IMR-90 (cell line): ENCODE data around the gene GNG11. TPM values are rescaled to one million over a fixed set of nuclear protein-coding genes. Genes with fewer than 3 reads are reported as not detected.

ENCODE experiments used
- ATAC-seq: fragments of 200-7000 bp; cut with Tn5 transposase; 2 replicates; pipeline ENCODE4 v1.9.1; 2020; ENCODE audit warnings: low read depth, mild to moderate bottlenecking, moderate library complexity
- BruUV-seq: library from RNA; stranded (reverse); fragments of 400-500 nt; replicated peaks from 2 replicates; lab custom pipeline; 2021; lab: Mats Ljungman, UMichigan
- CTCF ChIA-PET: fragments of 300-600 bp; formaldehyde crosslinking; extraction: SDS; loops from one replicate; lab custom pipeline; 2021; ENCODE audit warnings: antibody characterized with exemption; lab: Yijun Ruan, JAX
- POLR2A ChIA-PET: fragments of 300-600 bp; sonication (Branson Sonifier 250); formaldehyde crosslinking; loops from one replicate; lab custom pipeline; 2022; ENCODE audit warnings: antibody characterized with exemption; ENCODE audit not compliant: unreplicated experiment; lab: Charles Lee
- DNase-seq: peaks from one replicate; pipeline ENCODE4 v3.0.0; 2013
- H2AFZ ChIP-seq: replicated peaks from 2 replicates; pipeline ENCODE3; 2013; ENCODE audit warnings: low read length, mild to moderate bottlenecking; ENCODE audit not compliant: poor library complexity
- H2AK5ac ChIP-seq: 2 replicates; pipeline ENCODE4 v1.6.1; 2013; ENCODE audit warnings: low read depth, low read length, inconsistent platforms
- H2AK9ac ChIP-seq: replicated peaks from 2 replicates; pipeline ENCODE3; 2013; ENCODE audit warnings: mild to moderate bottlenecking, low read depth, low read length, moderate library complexity; ENCODE audit not compliant: poor library complexity
- H2BK120ac ChIP-seq: 2 replicates; pipeline ENCODE4 v1.6.1; 2013; ENCODE audit warnings: low read depth, low read length, inconsistent platforms
- H2BK15ac ChIP-seq: 3 replicates; pipeline ENCODE4 v1.6.1; 2013; ENCODE audit warnings: low read depth, low read length, inconsistent platforms
- H2BK20ac ChIP-seq: 2 replicates; pipeline ENCODE4 v1.6.1; 2013; ENCODE audit warnings: low read depth, mild to moderate bottlenecking, inconsistent platforms, low read length, moderate library complexity
- H2BK5ac ChIP-seq: 2 replicates; pipeline ENCODE4 v1.6.1; 2013; ENCODE audit warnings: mild to moderate bottlenecking, low read depth, low read length, inconsistent platforms; ENCODE audit not compliant: poor library complexity, severe bottlenecking
- H3K14ac ChIP-seq: replicated peaks from 2 replicates; pipeline ENCODE4 v1.6.1; 2013; ENCODE audit warnings: low read depth, low read length, inconsistent platforms
- H3K18ac ChIP-seq: 2 replicates; pipeline ENCODE4 v1.6.1; 2013; ENCODE audit warnings: low read depth, low read length, control low read depth
- H3K23ac ChIP-seq: 2 replicates; pipeline ENCODE4 v1.6.1; 2013; ENCODE audit warnings: low read depth, low read length, inconsistent platforms
- H3K27ac ChIP-seq: 2 replicates; pipeline ENCODE4 v1.5.1; 2013; ENCODE audit warnings: mild to moderate bottlenecking, control low read depth, low read length; ENCODE audit not compliant: insufficient read depth
- H3K27me3 ChIP-seq: 2 replicates; pipeline ENCODE4 v1.6.1; 2013; ENCODE audit warnings: low read length; ENCODE audit not compliant: control insufficient read depth, insufficient read depth
- H3K36me3 ChIP-seq: 2 replicates; pipeline ENCODE4 v1.6.1; 2013; ENCODE audit warnings: low read length, mixed read lengths; ENCODE audit not compliant: control insufficient read depth, insufficient read depth
- H3K4ac ChIP-seq: 2 replicates; pipeline ENCODE4 v1.6.1; 2013; ENCODE audit warnings: low read depth, low read length, inconsistent platforms
- H3K4me1 ChIP-seq: 2 replicates; pipeline ENCODE4 v1.6.1; 2013; ENCODE audit warnings: low read length, mixed read lengths; ENCODE audit not compliant: control insufficient read depth, insufficient read depth
- H3K4me2 ChIP-seq: 2 replicates; pipeline ENCODE4 v1.6.1; 2013; ENCODE audit warnings: low read depth, mild to moderate bottlenecking, control low read depth, low read length, moderate library complexity
- H3K4me3 ChIP-seq: 2 replicates; pipeline ENCODE4 v1.5.1; 2013; ENCODE audit warnings: low read depth, mild to moderate bottlenecking, control low read depth, low read length, moderate library complexity; ENCODE audit not compliant: insufficient read depth
- H3K56ac ChIP-seq: 2 replicates; pipeline ENCODE4 v1.6.1; 2013; ENCODE audit warnings: low read length, inconsistent platforms; ENCODE audit not compliant: insufficient read depth; ENCODE audit errors: extremely low read depth
- H3K79me1 ChIP-seq, 2 experiments: 2 replicates each; pipeline ENCODE4 v1.6.1; 2013; ENCODE audit warnings: low read length in 2 of 2, inconsistent platforms in 1 of 2, low read depth in 1 of 2
- H3K9ac ChIP-seq: 2 replicates; pipeline ENCODE4 v1.6.1; 2013; ENCODE audit warnings: low read depth, low read length, control low read depth
- H3K9me1 ChIP-seq: 2 replicates; pipeline ENCODE4 v1.6.1; 2013; ENCODE audit warnings: low read length, inconsistent platforms; ENCODE audit not compliant: insufficient read depth
- H3K9me3 ChIP-seq: 2 replicates; pipeline ENCODE4 v1.6.1; 2013; ENCODE audit warnings: low read length; ENCODE audit not compliant: control insufficient read depth, insufficient read depth
- H4K20me1 ChIP-seq: 2 replicates; pipeline ENCODE4 v1.6.1; 2013; ENCODE audit warnings: low read length, inconsistent platforms; ENCODE audit not compliant: insufficient read depth
- H4K5ac ChIP-seq: 2 replicates; pipeline ENCODE4 v1.6.1; 2013; ENCODE audit warnings: mild to moderate bottlenecking, low read depth, low read length, control low read depth
- H4K8ac ChIP-seq, 2 experiments: 2 replicates each; pipeline ENCODE4 v1.6.1; 2013; ENCODE audit warnings: low read depth in 2 of 2, low read length in 2 of 2, control low read depth in 1 of 2, inconsistent platforms in 1 of 2
- H4K91ac ChIP-seq: 2 replicates; pipeline ENCODE4 v1.6.1; 2013; ENCODE audit warnings: low read depth, low read length, inconsistent platforms; ENCODE audit not compliant: insufficient read depth
- BHLHE40 ChIP-seq: fragments of 150-350 bp; IDR thresholded peaks from 2 replicates; pipeline ENCODE4 v1.6.1; 2016; ENCODE audit warnings: mild to moderate bottlenecking, low read depth, low read length
- CHD1 ChIP-seq: IDR thresholded peaks from 2 replicates; pipeline ENCODE4 v1.6.1; 2012; ENCODE audit warnings: low read depth, low read length, improper control_type of control experiment
- NFE2L2 ChIP-seq: fragments of 150-350 bp; IDR thresholded peaks from 2 replicates; pipeline ENCODE4 v1.6.1; 2016; ENCODE audit warnings: low read depth, mild to moderate bottlenecking, low read length
- WGBS, 2 experiments: methylation state at CpG; one replicate each; pipeline versions ENCODE4 v1.1.5 to v1.1.7; 2013; ENCODE audit warnings: missing lambda C conversion rate in 2 of 2; ENCODE audit not compliant: insufficient read length in 1 of 2; ENCODE audit errors: extremely low coverage in 2 of 2; 5-methylcytosine and 5-hydroxymethylcytosine counted together
- dilution Hi-C: fragments of 300-500 bp; cut with HindIII; formaldehyde crosslinking; loops from one replicate; pipeline ENCODE4 v1.14.3; 2018; ENCODE audit warnings: low sequenced_read_pairs; ENCODE audit not compliant: unreplicated experiment
- in situ Hi-C: fragments of 300-500 bp; cut with MboI; formaldehyde crosslinking; loops from 3 replicates; pipeline ENCODE4 v1.14.3; 2019; ENCODE audit warnings: low sequenced_read_pairs, inconsistent platforms, mixed read lengths
- intact Hi-C: fragments of 100-400 bp; cut with micrococcal nuclease; formaldehyde crosslinking; loops from 2 replicates; pipeline ENCODE4 v1.10.0; 2022
- polyA plus RNA-seq, 3 experiments: library from polyadenylated mRNA; depleted of rRNA; stranded (reverse); fragments of >200 nt; gene quantifications; 2 replicates each; pipeline ENCODE4 v1.2.3, GENCODE V29; 2012; ENCODE audit warnings: low replicate concordance in 1 of 3
- total RNA-seq: library from RNA; depleted of rRNA; stranded (reverse); fragments of >200 nt; gene quantifications from 2 replicates; pipeline ENCODE4 v1.2.3, GENCODE V29; 2012
- TF ChIP-seq, protein P1 (sequence below): fragments of 150-350 bp; IDR thresholded peaks from 2 replicates; pipeline ENCODE4 v1.6.1; 2017; ENCODE audit warnings: mild to moderate bottlenecking, antibody characterized with exemption, low read length, low read depth

GNG11 gene
- total and polyA plus RNA-seq, 2 of the 4 experiments (the other 2 are of a cell fraction) = 6.1 to 10.5 TPM

- H2BK15ac ChIP-seq = peak overlapping the region; percentile 64; the same call in 1 of the 3 replicates
- H4K5ac ChIP-seq = peak overlapping the region; percentile 82; the same call in 1 of the 2 replicates
- H3K18ac ChIP-seq = peak overlapping the region; percentile 94; the same call in 1 of the 2 replicates
- no peak overlapping the region for H2BK20ac ChIP-seq
- dilution Hi-C loops (no loop called here), in situ Hi-C loops (loop anchor here (25.0 kb wide), 1 partner anchor 514 kb away; no protein-coding TSS in a partner anchor), intact Hi-C loops (loop anchor here (2.0 to 5.0 kb wide), 3 partner anchors 82 to 299 kb away; partner anchors contain the start of gene BET1)
- H2BK5ac ChIP-seq = peak overlapping the region; percentile 89
- H3K9me1 ChIP-seq = no peaks in the 10 kb centered on the region
- DNase-seq = no peak
- H3K27me3 ChIP-seq = no peaks in the 10 kb centered on the region
- H2AK5ac ChIP-seq = peak overlapping the region; percentile 49
- no peak overlapping the region for H2AK9ac ChIP-seq
- no TSS peak for BruUV-seq
- POLR2A ChIA-PET = no interaction called here
- peak overlapping the region; percentile 55 for H3K56ac ChIP-seq
- H2AFZ ChIP-seq = no peak overlapping the region
- H3K36me3 ChIP-seq = peaks cover 12% of the 10 kb centered on the region
- ATAC-seq = no peak
- peak overlapping the region; percentile 42 for H2BK120ac ChIP-seq
- peak overlapping the region; percentile 61 to 91 for H4K8ac ChIP-seq
- H3K4me1 ChIP-seq = peaks cover 10% of the 10 kb centered on the region
- peak overlapping the region; percentile 82; the same call in 1 of the 2 replicates for H3K23ac ChIP-seq
- no peaks in the 10 kb centered on the region for H4K20me1 ChIP-seq
- H3K4ac ChIP-seq = peak overlapping the region; percentile 79; the same call in 1 of the 2 replicates
- H3K14ac ChIP-seq = peak overlapping the region; percentile 79
- peaks cover 10 to 27% of the 10 kb centered on the region in 2 experiments; a peak in 2 of 4 replicates for H3K79me1 ChIP-seq
- H3K9me3 ChIP-seq = no peaks in the 10 kb centered on the region
- CTCF ChIA-PET = interaction anchor here (0.5 to 0.6 kb wide), 2 partner anchors 31 to 43 kb away, joined by 3 to 5 read pairs; no protein-coding TSS in a partner anchor
- H3K27ac ChIP-seq = peak overlapping the region; percentile 79; the same call in 1 of the 2 replicates
- peak overlapping the region; percentile 86 for H3K4me2 ChIP-seq
- peak overlapping the region; percentile 99 for H3K4me3 ChIP-seq
- 0 out of 2 replicates have a peak overlapping the region, but pooled peaks have one; percentile 63 for H4K91ac ChIP-seq
- no CpG with 5 or more reads among the region's 6 CpGs for WGBS, 2 experiments
- peak overlapping the region; percentile 97 for H3K9ac ChIP-seq
- TF ChIP-seq NFE2L2 = no peak
- TF ChIP-seq, protein P1, sequence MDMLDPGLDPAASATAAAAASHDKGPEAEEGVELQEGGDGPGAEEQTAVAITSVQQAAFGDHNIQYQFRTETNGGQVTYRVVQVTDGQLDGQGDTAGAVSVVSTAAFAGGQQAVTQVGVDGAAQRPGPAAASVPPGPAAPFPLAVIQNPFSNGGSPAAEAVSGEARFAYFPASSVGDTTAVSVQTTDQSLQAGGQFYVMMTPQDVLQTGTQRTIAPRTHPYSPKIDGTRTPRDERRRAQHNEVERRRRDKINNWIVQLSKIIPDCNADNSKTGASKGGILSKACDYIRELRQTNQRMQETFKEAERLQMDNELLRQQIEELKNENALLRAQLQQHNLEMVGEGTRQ = no peak
- no peak for TF ChIP-seq CHD1
- TF ChIP-seq BHLHE40 = no peak
Measured at GRCh38 chr7:93923296-93923695, 1.8 kb downstream of the GNG11 start.
